ENCODE measurements around the gene MAD1L1.
"Not testable (repeated sequence)": the region's sequence is repeated elsewhere in the genome, so short reads cannot be mapped to it uniquely, and the experiment has no call there.

MAD1L1 gene

DNA sequence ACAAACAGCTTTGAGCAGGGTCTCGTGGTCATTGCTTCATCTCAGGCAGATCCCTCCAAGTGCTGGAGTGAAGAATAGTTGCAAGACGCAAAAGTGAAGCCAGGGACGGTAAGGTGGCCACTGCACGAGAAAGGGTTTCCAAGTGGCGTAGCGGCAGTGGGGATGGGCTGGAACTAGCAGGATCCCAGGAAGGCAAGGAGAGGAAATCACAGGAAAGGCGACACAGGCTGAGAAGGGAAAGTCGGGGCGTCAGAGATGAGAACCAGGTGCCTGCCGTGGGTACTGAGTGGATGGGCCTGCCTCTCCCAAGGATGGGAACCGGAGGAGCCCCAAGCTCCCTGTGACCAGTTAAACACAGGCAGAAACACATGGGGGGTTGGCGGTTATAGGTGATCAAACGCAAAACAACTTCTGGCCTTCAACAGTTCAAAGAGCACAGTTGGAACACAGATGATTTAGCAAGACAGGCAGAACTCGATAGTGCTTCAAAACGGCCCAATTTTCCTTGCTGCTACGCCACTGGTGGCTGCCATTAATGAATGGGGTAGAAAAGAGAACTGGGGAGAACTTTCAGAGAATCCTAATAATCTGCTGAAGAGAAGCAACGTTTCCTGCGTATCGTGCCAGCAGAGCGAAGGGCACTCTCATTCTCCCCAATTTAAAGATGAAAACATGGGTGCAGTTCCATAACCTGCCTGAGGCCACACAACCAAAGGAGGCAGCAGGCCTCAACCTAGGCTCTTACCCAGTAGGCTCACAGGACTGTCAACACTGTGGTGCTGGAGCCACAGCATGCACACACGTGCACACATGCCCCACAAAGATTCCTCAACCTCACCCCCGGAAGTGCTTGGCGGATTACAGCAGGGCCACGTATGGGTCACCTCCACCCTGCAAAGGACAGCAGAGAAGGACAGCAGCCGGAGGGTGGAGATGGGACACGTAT, 61.9 kb downstream of the MAD1L1 start:
- DNase-seq: no peak

DNA sequence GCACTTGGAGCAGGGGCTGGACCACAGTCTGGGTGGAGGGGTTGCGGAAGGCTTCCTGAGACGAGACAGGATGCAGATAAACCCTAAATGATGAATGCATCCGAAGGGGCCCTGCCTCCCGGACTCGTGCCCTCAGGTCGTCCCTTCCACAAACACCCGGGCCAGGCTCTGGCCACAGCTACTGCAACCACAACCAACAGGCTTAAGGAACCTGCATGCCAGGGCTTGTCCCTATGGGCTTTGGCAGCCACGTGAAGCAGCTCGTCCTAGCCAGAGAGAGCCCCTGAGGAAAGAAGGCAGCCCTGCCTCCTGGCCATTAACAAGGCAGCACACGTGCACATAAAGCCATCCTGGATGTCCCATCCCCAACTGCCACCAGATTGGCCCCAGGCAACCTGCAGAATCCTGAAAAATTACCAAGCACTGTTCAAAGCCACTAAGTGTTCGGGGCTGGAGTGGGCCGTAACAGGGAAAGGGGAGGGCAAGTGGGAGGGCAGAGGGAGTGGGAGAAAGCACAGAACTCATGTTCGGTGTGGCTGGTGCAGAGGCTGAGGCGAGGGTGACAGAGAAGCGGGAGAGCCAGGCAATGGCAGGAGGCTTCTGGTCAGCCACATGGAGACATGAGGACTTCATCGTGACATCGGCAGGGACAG, 62.7 kb downstream of the MAD1L1 start:
- no peak for DNase-seq

- no peak for DNase-seq
Measured at GRCh38 chr7:2168615-2169311, 64.0 kb downstream of the MAD1L1 start.

GRCh38 chr7:2166625-2167280, 66.0 kb downstream of the MAD1L1 start:
- no peak for DNase-seq

GRCh38 chr7:2165610-2166594, 66.8 kb downstream of the MAD1L1 start:
- DNase-seq: no peak

GRCh38 chr7:2165239-2165609, 67.5 kb downstream of the MAD1L1 start:
- DNase-seq: no peak

DNA sequence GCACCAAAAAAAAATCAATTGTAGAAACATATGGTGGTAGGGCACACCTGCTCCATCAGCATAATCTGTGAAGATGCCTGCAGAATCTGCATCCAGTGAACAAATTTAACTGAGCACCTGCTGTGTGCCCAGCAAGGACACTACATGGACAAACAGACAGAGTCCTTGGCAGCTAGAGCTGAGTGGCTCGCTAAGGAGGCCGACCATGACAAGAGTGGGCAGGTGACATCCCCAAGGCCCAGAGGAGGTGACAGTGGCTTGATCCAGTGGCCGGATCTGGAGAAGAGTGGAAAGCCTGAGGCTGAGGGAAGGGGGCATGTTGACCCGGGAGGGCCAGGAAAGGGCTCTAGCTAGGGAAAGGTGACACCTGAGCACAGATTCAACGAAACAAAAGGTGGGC, 68.1 kb downstream of the MAD1L1 start:
- no peak for DNase-seq

- DNase-seq: no peak
Measured at GRCh38 chr7:2163600-2164555, 68.9 kb downstream of the MAD1L1 start.

DNA sequence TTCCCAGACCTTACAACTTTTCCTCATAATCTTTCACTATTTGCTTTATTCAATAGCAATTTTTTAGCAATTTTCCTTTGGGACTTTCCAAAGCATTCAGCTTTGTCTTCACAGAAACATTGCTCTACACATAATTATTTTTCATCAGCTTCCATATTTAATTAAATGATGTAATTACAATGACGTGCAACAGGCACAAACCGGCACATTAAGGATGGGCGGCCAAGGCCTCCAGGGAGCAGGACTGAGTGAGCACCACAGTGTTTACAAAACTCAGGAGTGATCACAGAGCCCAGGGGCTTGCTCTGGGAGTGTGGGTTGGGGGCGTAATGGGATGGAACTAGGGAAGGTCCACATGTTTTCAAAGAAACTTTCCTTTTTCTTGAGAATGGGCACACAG, 69.8 kb downstream of the MAD1L1 start:
- no peak for DNase-seq

DNA sequence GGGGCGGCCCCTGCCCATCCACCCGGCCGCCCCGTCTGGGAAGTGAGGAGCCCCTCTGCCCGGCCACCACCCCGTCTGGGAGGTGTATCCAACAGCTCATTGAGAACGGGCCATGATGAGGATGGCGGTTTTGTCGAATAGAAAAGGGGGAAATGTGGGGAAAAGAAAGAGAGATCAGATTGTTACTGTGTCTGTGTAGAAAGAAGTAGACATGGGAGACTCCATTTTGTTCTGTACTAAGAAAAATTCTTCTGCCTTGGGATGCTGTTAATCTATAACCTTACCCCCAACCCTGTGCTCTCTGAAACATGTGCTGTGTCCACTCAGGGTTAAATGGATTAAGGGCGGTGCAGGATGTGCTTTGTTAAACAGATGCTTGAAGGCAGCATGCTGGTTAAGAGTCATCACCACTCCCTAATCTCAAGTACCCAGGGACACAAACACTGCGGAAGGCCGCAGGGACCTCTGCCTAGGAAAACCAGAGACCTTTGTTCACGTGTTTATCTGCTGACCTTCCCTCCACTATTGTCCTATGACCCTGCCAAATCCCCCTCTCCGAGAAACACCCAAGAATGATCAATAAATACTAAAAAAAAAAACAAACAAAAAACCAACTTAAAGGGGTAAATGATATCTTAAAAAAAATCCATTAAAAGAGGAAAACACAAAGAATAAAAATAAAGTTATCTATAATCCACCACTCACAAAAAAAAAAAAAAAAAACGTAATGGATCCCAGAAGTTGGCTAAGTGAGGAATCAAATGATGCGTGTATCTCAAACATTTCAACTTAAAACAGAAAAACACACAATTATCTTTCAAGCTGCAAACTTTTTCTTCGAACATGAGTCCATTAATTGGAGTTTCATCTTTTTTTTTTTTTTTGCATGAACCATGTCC, 70.5 kb downstream of the MAD1L1 start:
- DNase-seq: not testable (repeated sequence)

DNA sequence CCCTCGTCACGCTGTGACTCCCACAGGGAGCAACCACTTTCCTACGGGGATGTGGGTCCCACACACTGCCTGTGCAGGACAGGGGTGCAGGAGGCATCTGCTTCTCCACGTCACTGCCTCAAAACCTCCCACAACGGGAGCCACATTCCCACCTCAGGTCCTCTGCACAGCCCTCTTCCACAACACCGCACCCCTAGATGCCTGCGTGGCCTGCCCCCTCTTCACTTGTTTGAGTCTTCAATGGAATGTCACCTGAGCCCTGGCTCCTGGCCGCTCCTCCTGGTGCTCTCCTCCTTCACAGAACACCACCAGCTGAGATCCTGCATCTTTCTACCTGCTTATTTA, 73.6 kb downstream of the MAD1L1 start:
- DNase-seq: no peak

GRCh38 chr7:2158331-2159175, 74.2 kb downstream of the MAD1L1 start:
- no peak for DNase-seq

DNA sequence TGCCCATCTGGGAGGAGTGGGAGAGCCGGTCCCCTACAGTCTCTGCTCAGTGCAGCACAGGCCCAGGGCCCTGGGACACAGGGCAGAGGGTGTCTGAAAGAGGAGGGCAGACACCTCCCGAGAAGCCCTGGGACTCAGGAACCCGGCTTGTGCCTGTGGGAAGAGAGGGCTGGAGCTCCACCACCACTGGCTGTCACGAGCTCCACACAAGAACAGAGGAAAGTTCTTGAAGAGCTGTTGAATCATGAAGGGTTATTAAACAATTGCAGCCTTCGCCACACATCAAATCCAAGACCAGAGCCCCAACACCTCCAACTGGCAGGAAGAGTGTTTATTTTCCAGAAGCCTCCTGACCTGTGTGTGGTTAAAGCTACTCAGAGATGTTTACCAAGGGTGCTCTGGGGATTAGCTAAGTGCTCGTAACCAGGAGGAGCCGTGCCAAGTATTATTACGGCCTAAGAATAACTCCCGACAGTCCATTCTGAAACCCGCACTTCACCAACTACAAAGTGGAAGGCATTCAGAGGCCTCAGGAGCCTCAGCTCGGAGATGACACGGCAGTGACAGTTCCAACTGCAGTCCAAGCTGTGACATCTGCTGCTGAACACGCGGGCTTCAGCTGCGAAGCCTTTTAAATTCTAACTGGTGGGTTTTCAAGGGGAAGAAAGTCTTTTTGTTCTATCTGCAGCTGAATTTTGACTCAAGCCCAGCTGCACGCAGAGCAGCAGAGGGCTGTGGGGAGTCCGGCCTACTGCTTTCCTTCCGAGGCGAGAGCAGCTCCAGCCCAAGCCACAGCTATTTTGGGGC, 75.1 kb downstream of the MAD1L1 start:
- no peak for DNase-seq

DNA sequence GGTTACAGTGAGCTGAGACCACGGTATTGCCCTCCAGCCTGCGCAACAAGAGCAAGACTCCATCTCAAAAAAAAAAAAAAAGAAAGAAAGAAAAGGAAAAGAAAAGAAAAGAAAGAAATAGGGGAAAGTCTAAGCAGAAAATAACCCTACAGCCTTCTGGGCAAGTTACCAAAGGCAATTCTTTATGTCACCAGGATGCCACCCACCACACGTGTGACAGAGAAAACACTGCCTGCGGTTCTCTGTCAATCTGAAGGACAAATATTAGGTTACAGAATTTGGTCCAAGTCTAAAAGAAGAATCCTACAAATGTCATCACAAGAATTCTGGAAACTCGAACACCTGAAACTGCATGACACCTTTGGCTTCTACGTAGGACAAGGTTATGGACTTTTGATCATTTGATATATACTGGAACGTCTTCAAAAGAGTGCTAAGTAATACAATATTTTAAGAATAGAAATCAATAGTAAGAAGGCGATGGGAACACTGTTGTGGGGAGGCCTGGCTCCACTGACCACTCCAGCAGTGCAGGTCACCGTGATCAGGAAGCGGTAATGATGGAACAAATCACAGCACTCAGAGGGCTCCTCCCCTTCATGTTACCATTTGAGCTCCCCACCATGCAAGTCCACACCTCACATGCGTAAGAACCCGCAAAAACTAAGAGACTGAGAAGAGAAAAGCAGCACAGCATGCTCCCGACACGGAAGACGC, 75.8 kb downstream of the MAD1L1 start:
- DNase-seq: no peak

- DNase-seq: no peak
Measured at GRCh38 chr7:2154831-2155230, 77.9 kb downstream of the MAD1L1 start.

GRCh38 chr7:2154121-2154520, 78.6 kb downstream of the MAD1L1 start:
- no peak for DNase-seq

DNA sequence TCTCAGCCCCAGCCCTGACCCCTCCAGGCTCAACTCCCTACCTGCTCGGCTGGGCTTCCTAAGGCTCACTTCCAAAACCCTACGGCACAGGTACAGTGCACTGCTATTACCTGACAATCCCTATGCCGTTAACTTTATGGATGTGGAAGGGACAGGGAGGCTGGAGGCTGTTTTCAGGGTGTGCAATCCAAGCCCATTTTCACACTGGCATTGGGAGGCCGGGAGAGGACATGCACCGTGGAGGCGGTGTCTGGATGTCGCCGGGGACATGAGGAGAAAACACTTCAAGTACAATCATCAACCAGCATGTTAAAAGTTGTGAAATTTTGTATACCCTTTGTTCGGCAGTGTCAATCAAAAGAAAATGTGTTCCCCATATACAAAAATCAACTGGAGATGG, 80.1 kb downstream of the MAD1L1 start:
- no peak for DNase-seq
